Progenitor cell of endocrine pancreas (in vitro differentiated cells): ENCODE measurements around the gene USP50. TPM values are rescaled to one million over a fixed set of nuclear protein-coding genes. Genes with fewer than 3 reads are reported as not detected.
"Not testable (repeated sequence)": the region's sequence is repeated elsewhere in the genome, so short reads cannot be mapped to it uniquely, and the experiment has no call there.

Experiments
- DNase-seq: peaks from one replicate; pipeline ENCODE4 v3.0.0; 2021; ENCODE audit warnings: low spot score; ENCODE audit not compliant: unreplicated experiment
- H3K27ac Mint-ChIP-seq: 2 replicates; pipeline ENCODE4 v1.8.0; 2021; ENCODE audit warnings: mild to moderate bottlenecking, moderate library complexity, mixed read lengths
- H3K27me3 Mint-ChIP-seq: 2 replicates; pipeline ENCODE4 v1.8.0; 2021; ENCODE audit warnings: mixed read lengths
- H3K36me3 Mint-ChIP-seq: 2 replicates; pipeline ENCODE4 v1.8.0; 2022; ENCODE audit warnings: mixed read lengths; ENCODE audit not compliant: insufficient read depth
- H3K4me1 Mint-ChIP-seq: 2 replicates; pipeline ENCODE4 v1.8.0; 2021; ENCODE audit warnings: low read depth, mixed read lengths
- H3K4me3 Mint-ChIP-seq: 2 replicates; pipeline ENCODE4 v1.8.0; 2021; ENCODE audit warnings: low read depth, mild to moderate bottlenecking, moderate library complexity, mixed read lengths
- H3K9me3 Mint-ChIP-seq: 2 replicates; pipeline ENCODE4 v1.8.0; 2021; ENCODE audit warnings: low read depth, mixed read lengths
- total RNA-seq: library from RNA; stranded (reverse); gene quantifications from 2 replicates; pipeline ENCODE4 v1.2.1, GENCODE V29; 2021
- TF ChIP-seq, protein P1 (sequence below): fragments of 200-600 bp; sonication (generic); IDR thresholded peaks from one replicate; pipeline ENCODE4 v1.5.0; 2021; ENCODE audit warnings: antibody characterized with exemption, mild to moderate bottlenecking; ENCODE audit not compliant: unreplicated experiment

USP50 gene
- total RNA-seq, 1 donor from 2014 or later, result 0.48 TPM

GRCh38 chr15:50513001-50513400, 33.5 kb downstream of the USP50 start:
- DNase-seq, result no peak
- no peaks in the 10 kb centered on the region for H3K27me3 Mint-ChIP-seq
- H3K4me3 Mint-ChIP-seq, result no peak overlapping the region
- peaks cover 3% of the 10 kb centered on the region for H3K9me3 Mint-ChIP-seq
- H3K36me3 Mint-ChIP-seq, result no peaks in the 10 kb centered on the region
- no peaks in the 10 kb centered on the region for H3K4me1 Mint-ChIP-seq
- TF ChIP-seq, protein P1, sequence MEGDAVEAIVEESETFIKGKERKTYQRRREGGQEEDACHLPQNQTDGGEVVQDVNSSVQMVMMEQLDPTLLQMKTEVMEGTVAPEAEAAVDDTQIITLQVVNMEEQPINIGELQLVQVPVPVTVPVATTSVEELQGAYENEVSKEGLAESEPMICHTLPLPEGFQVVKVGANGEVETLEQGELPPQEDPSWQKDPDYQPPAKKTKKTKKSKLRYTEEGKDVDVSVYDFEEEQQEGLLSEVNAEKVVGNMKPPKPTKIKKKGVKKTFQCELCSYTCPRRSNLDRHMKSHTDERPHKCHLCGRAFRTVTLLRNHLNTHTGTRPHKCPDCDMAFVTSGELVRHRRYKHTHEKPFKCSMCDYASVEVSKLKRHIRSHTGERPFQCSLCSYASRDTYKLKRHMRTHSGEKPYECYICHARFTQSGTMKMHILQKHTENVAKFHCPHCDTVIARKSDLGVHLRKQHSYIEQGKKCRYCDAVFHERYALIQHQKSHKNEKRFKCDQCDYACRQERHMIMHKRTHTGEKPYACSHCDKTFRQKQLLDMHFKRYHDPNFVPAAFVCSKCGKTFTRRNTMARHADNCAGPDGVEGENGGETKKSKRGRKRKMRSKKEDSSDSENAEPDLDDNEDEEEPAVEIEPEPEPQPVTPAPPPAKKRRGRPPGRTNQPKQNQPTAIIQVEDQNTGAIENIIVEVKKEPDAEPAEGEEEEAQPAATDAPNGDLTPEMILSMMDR, result no peak
- H3K27ac Mint-ChIP-seq, result no peak overlapping the region

DNA sequence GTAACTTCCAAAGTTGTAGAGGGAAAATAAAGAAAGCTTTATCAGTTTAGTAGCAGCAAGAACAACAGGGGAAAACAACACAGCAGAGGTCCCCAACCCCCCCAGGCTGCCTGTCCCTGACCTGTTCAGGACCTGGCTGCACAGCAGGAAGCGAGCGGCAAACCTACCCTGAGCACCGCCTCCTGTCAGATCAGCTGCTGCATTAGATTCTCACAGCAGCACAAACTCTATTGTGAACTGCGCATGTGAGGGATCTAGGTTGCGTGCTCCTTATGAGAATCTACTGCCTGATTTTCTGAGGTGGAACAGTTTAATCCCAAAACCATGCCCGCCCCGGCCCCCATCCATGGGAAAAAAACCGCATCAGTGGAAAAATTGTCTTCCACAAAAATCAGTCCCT, 40.3 kb downstream of the USP50 start:
- DNase-seq, result no peak
- no peaks in the 10 kb centered on the region for H3K9me3 Mint-ChIP-seq
- H3K4me3 Mint-ChIP-seq, result no peak overlapping the region
- TF ChIP-seq, protein P1, result no peak
- H3K36me3 Mint-ChIP-seq, result peaks cover 1% of the 10 kb centered on the region
- H3K27me3 Mint-ChIP-seq, result no peaks in the 10 kb centered on the region
- H3K4me1 Mint-ChIP-seq, result peaks cover 1% of the 10 kb centered on the region
- no peak overlapping the region for H3K27ac Mint-ChIP-seq

DNA sequence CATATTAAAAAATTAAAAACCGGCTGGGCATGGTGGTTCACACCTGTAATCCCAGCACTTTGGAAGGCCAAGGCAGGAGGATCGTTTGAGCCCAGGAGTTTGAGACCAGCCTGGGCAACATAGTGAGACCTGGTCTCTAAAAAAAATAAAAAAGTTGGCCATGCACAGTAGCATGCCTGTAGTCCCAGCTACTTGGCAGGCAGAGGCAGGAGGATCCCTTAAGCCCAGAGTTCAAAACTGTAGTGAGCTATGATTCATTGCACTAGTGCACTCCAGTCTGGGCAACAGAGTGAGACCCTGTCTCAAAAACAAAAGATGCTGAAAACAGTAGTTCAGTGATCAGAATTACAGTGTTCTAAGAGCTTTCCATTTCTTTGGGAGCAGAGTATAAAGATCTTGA, 40.8 kb downstream of the USP50 start:
- not testable (repeated sequence) for H3K4me1 Mint-ChIP-seq, H3K27me3 Mint-ChIP-seq, H3K27ac Mint-ChIP-seq, H3K36me3 Mint-ChIP-seq, H3K9me3 Mint-ChIP-seq, DNase-seq, H3K4me3 Mint-ChIP-seq

DNA sequence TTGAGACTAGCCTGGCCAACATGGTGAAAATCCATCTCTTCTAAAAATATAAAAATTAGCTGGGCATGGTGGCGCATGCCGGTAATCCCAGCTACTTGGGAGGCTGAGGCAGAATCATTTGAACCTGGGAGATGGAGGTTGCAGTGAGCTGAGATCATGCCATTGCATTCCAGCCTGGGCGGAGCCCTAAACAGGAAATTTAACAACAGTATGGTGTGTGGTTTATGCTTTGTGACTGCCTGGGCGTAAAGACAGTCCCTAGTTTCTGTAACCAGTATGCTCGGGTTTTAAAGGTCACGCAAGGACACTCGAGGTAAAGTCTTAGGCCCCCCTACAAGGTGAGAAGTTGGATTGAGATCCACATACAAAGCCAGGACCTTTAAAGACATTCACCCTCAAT, 43.3 kb downstream of the USP50 start:
- TF ChIP-seq, protein P1, result no peak
- DNase-seq, result no peak
- H3K4me1 Mint-ChIP-seq, result peaks cover 1% of the 10 kb centered on the region

GRCh38 chr15:50501815-50502214, 44.7 kb downstream of the USP50 start:
- Mint-ChIP-seq H3K27ac (no peak overlapping the region), H3K27me3 (no peaks in the 10 kb centered on the region), H3K4me3 (no peak overlapping the region), H3K36me3 (peaks cover 9% of the 10 kb centered on the region), H3K9me3 (no peaks in the 10 kb centered on the region), H3K4me1 (peaks cover 1% of the 10 kb centered on the region)
- TF ChIP-seq, protein P1, result no peak
- DNase-seq, result no peak

More for the DNA sequence above, 43.3 kb downstream of the USP50 start:
- H3K36me3 Mint-ChIP-seq, result peaks cover 6% of the 10 kb centered on the region
- H3K4me3 Mint-ChIP-seq, result no peak overlapping the region
- no peak overlapping the region for H3K27ac Mint-ChIP-seq
- no peaks in the 10 kb centered on the region for H3K9me3 Mint-ChIP-seq
- H3K27me3 Mint-ChIP-seq, result no peaks in the 10 kb centered on the region

GRCh38 chr15:50500352-50500751, 46.1 kb downstream of the USP50 start:
- Mint-ChIP-seq H3K4me3 (no peak overlapping the region), H3K27ac (no peak overlapping the region), H3K4me1 (no peaks in the 10 kb centered on the region), H3K9me3 (no peaks in the 10 kb centered on the region), H3K27me3 (no peaks in the 10 kb centered on the region), H3K36me3 (peaks cover 11% of the 10 kb centered on the region)
- TF ChIP-seq, protein P1, result no peak
- no peak for DNase-seq
